ENCODE results near the gene KASH5. TPM values are rescaled to one million over a fixed set of nuclear protein-coding genes. Genes with fewer than 3 reads are reported as not detected.
A peak's percentile ranks its signal among the peaks of the same experiment; 100 is the strongest.

Gene KASH5
- total and polyA plus RNA-seq, 2 of the 8 experiments (the other 6 are each of a cell fraction or from before 2014, with no cell fraction given), result 0.05 to 0.19 TPM

DNA sequence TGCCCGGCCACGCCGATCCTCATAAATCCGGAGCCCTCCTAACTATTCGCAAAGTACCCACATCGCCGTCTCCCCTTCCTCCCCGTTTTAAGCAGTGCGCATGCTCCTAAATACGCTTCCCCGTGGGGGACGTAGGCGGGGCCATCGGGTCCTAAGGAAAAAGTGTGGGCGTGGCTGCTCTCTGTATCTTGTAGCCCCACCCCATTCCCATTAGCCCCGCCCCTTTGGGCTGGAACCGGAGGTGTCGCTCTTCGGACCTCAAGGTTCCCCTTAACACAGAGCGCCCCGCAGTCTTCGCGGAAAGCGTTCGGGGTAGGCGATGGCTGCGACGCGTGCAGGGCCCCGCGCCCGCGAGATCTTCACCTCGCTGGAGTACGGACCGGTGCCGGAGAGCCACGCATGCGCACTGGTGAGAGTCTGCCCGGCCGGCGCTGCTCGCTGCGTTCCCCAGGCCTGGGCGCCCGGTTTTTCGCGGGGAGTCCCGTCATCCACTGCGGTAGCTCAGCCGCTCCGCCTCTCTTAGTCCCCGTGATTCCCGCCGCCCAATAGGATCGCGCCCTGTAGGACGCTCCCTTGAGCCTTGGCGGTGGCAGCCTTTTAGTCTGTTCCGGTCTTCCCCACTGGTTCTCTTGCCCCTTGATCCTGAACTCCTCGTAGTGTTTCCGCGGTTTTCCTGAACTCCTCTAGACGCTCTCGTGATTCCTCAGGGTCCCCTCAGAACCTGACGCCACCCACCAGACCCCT is 65.1 kb downstream of the KASH5 start, which contains the start of gene ALDH16A1:
ALDH16A1 (plus strand) TSS at position 213 of the 744 bp plus-strand sequence; CDS start at position 320, 107 bp downstream.
- Histone ChIP-seq H3K56ac (replicated peaks; ENCODE audit: insufficient read length, low read depth, low read length) (peak within 1 kb of the TSS; percentile 71), H2BK15ac (ENCODE audit: low read length) (no peak within 1 kb of the TSS; the same call in 1 of the 2 replicates), H3K79me2 (ENCODE audit: control insufficient read depth in 1 of 2, insufficient read depth in 2 of 2, low read length in 2 of 2) (peaks cover 0 to 23% of the 10 kb centered on the region in 2 experiments; a peak in 2 of 4 replicates), H3K4ac (replicated peaks; ENCODE audit: insufficient read length, low read depth, low read length) (peak within 1 kb of the TSS; percentile 82), H4K91ac (replicated peaks; ENCODE audit: insufficient read length, low read length) (peak within 1 kb of the TSS; percentile 92), H4K5ac (ENCODE audit: insufficient read length, low read depth, low read length) (peak within 1 kb of the TSS; percentile 97), H4K20me1 (replicated peaks in 1 of 2; ENCODE audit: control insufficient read depth in 1 of 2, insufficient read depth in 2 of 2, low read length in 2 of 2) (peaks cover 2 to 7% of the 10 kb centered on the region in 2 experiments), H3K18ac (ENCODE audit: extremely low read depth, low read length) (peak within 1 kb of the TSS; percentile 98), H3K9me3 (ENCODE audit: insufficient read depth in 2 of 2, low read depth in 1 of 2, low read length in 1 of 2) (no peaks in the 10 kb centered on the region), H3K23ac (ENCODE audit: insufficient read length) (no peak within 1 kb of the TSS), H3K27ac (ENCODE audit: low read depth, low read length) (peak within 1 kb of the TSS; percentile 96), H3K79me1 (ENCODE audit: low read depth, low read length) (peaks cover 2% of the 10 kb centered on the region), H2BK12ac (ENCODE audit: low read depth, low read length) (peak within 1 kb of the TSS; percentile 81), H2BK120ac (replicated peaks; ENCODE audit: low read depth, low read length) (no peak within 1 kb of the TSS), H3K4me3 (ENCODE audit: extremely low read depth in 1 of 4, insufficient read depth in 2 of 4, low read depth in 3 of 4, low read length in 4 of 4) (peak within 1 kb of the TSS; percentile 78 to 86 (median 80)), H2AFZ (ENCODE audit: low read length) (no peak within 1 kb of the TSS; the same call in 1 of the 2 replicates), H2BK20ac (ENCODE audit: low read length) (no peak within 1 kb of the TSS), H3K14ac (ENCODE audit: insufficient read length) (no peak within 1 kb of the TSS), H3K9ac (replicated peaks in 1 of 4; ENCODE audit: extremely low read depth in 1 of 4, low read depth in 3 of 4, low read length in 3 of 4) (peak within 1 kb of the TSS; percentile 94 to 98 (median 96)), H2AK5ac (ENCODE audit: low read depth, low read length) (peak within 1 kb of the TSS; percentile 1; the same call in 1 of the 2 replicates), H4K8ac (ENCODE audit: extremely low read depth, insufficient read depth, low read length) (peak within 1 kb of the TSS; percentile 99), H3K36me3 (ENCODE audit: control insufficient read depth in 2 of 4, insufficient read depth in 4 of 4, low read length in 3 of 4) (peaks cover 3 to 9% (median 5%) of the 10 kb centered on the region in 4 experiments; a peak in 3 of 8 replicates), H3K27me3 (replicated peaks in 1 of 4; ENCODE audit: control insufficient read depth in 3 of 4, extremely low read depth in 1 of 4, insufficient read depth in 3 of 4, low read length in 3 of 4) (no peaks in the 10 kb centered on the region), H3K4me1 (replicated peaks in 1 of 4; ENCODE audit: control insufficient read depth in 3 of 4, insufficient read depth in 4 of 4, low read length in 3 of 4) (peaks cover 0 to 4% (median 3%) of the 10 kb centered on the region in 4 experiments; a peak in 5 of 7 replicates), H3K23me2 (ENCODE audit: low read depth, low read length) (peaks cover 4% of the 10 kb centered on the region), H3K4me2 (ENCODE audit: insufficient read depth in 1 of 2, low read depth in 2 of 2, low read length in 2 of 2) (peak within 1 kb of the TSS; percentile 63 to 93), H2BK5ac (ENCODE audit: low read depth, low read length) (peak within 1 kb of the TSS; percentile 92)
- WGBS, 2 experiments (ENCODE audit: extremely low coverage in 1 of 2, insufficient coverage in 1 of 2, insufficient read length in 1 of 2, insufficient replicate concordance in 2 of 2, low coverage in 1 of 2, low lambda C conversion rate in 2 of 2, missing lambda C conversion rate in 1 of 2), result 1% methylated on average over 64 of the region's 66 CpGs; no CpG with 5 or more reads in 1 of the 2 experiments
- DNase-seq (ENCODE audit: low read depth in 1 of 2, low spot score in 2 of 2), result peak; percentile 90 to 97
- ChIA-PET POLR2A (ENCODE audit: partially characterized antibody) (interaction anchor here (0.7 to 4.6 kb wide), 28 partner anchors 10 to 323 kb away, joined by 3 to 33 read pairs (median 4); partner anchors contain the start of genes DKKL1, FLT3LG, GFY and RPS11), CTCF (ENCODE audit: partially characterized antibody) (interaction anchor here (0.5 to 2.1 kb wide), 6 partner anchors 8 to 358 kb away, joined by 4 to 7 read pairs (median 6); partner anchors contain the start of gene FLT3LG)
- FAIRE-seq, result no peak
- TF ChIP-seq CHD1 (IDR thresholded peaks at IDR 0.05; ENCODE audit: low read depth, low read length), result no peak
- TF ChIP-seq EZH2 (IDR thresholded peaks at IDR 0.05; ENCODE audit: low read depth, low read length, severe bottlenecking), result no peak
- no peak for TF ChIP-seq SRF (IDR thresholded peaks at IDR 0.05; ENCODE audit: low read depth, low read length)
- TF ChIP-seq KDM1A (IDR thresholded peaks at IDR 0.05; ENCODE audit: borderline replicate concordance, low read length), result no peak
- TF ChIP-seq, protein P1, sequence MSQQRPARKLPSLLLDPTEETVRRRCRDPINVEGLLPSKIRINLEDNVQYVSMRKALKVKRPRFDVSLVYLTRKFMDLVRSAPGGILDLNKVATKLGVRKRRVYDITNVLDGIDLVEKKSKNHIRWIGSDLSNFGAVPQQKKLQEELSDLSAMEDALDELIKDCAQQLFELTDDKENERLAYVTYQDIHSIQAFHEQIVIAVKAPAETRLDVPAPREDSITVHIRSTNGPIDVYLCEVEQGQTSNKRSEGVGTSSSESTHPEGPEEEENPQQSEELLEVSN (IDR thresholded peaks at IDR 0.05), result peak; percentile 48
- no peak for TF ChIP-seq MAFK (IDR thresholded peaks at IDR 0.05; ENCODE audit: low read depth, low read length)
- TF ChIP-seq SP2 (IDR thresholded peaks at IDR 0.05; ENCODE audit: low read length), result no peak
- no peak for TF ChIP-seq POU5F1 (IDR thresholded peaks at IDR 0.05; ENCODE audit: low read depth, low read length)
- TF ChIP-seq POLR2A (IDR thresholded peaks at IDR 0.05; ENCODE audit: control extremely low read depth in 1 of 2, low read depth in 2 of 2, low read length in 2 of 2), result peak; percentile 90 to 99
- TF ChIP-seq RBBP5 (IDR thresholded peaks at IDR 0.05; ENCODE audit: borderline replicate concordance, low read depth, low read length), result 0 out of 2 replicates have a peak, but pooled peaks have one; percentile 64
- peak; percentile 98 for TF ChIP-seq POLR2AphosphoS5 (IDR thresholded peaks at IDR 0.05; ENCODE audit: low read depth, low read length)
- no peak for TF ChIP-seq TEAD4 (IDR thresholded peaks at IDR 0.05; ENCODE audit: low read depth, low read length)
